Natural killer cell treated with Interleukin-12 subunit alpha and Interleukin-12 subunit beta and Interleukin-15 and Interleukin-18, amount 100 ng/mL, for 72 hours (primary cell): Measurements from ENCODE around the gene CPA1. TPM values are rescaled to one million over a fixed set of nuclear protein-coding genes. Genes with fewer than 3 reads are reported as not detected.

Experiments used
- ATAC-seq, 2 donors: fragments of 150-1000 bp; cut with Tn5 transposase in 1 of 2; sonication (Bioruptor Pico), chemical (Tn5 transposase) in 1 of 2; 2 replicates each; pipeline ENCODE4 v1.10.0; 2021
- DNase-seq: peaks from one replicate; pipeline ENCODE4 v3.0.0; 2022; ENCODE audit warnings: low spot score
- H3K27ac Mint-ChIP-seq, 2 donors: 1 replicate in 1 of 2; 2 replicates in 1 of 2; pipeline ENCODE4 v1.8.0; 2022; ENCODE audit warnings: mixed read lengths in 2 of 2, mild to moderate bottlenecking in 1 of 2, moderate library complexity in 1 of 2
- H3K27me3 Mint-ChIP-seq, 2 donors: 1 replicate in 1 of 2; 2 replicates in 1 of 2; pipeline ENCODE4 v1.8.0; 2022; ENCODE audit warnings: mixed read lengths in 2 of 2
- H3K36me3 Mint-ChIP-seq: one replicate; pipeline ENCODE4 v1.8.0; 2022; ENCODE audit warnings: mixed read lengths
- H3K4me1 Mint-ChIP-seq, 2 donors: 1 replicate in 1 of 2; 2 replicates in 1 of 2; pipeline ENCODE4 v1.8.0; 2022; ENCODE audit warnings: low read depth in 2 of 2, mixed read lengths in 2 of 2, mild to moderate bottlenecking in 1 of 2
- H3K4me3 Mint-ChIP-seq: one replicate; pipeline ENCODE4 v1.8.0; 2022; ENCODE audit warnings: mixed read lengths
- H3K9me3 Mint-ChIP-seq: 2 replicates; pipeline ENCODE4 v1.8.0; 2022; ENCODE audit warnings: mixed read lengths
- total RNA-seq, 2 donors: library from RNA; stranded (reverse); gene quantifications; one replicate each; pipeline ENCODE4 v1.2.3, GENCODE V29; 2022

CPA1 gene
- total RNA-seq, 2 donors from 2014 or later: not detected

DNA sequence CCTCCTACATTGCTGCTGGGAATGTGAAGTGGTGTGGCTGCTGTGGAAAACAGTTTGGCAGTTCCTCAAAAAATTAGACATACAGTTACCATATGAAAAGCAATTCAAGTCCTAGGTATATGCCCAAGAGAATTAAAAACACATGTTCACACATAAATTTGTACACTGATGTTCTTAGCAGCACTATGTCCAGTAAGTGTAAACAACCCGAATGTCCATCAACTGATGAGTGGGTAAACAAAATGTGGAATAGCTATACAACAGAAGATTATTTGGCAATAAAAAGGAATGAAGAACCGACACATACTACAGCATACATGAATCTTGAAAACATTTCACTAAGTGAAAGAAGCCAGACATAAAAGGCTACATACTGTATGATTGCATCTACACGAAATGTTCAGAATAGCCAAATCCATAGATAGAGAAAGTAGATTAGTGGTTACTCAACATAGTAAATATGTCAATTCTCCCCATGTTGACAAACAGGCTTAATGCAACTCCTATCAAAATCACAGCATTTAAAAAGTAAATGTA lies 43.3 kb downstream of the CPA1 start:
- H3K4me1 Mint-ChIP-seq: peaks cover 4 to 12% of the 10 kb centered on the region in 2 donors
- H3K27me3 Mint-ChIP-seq: no peaks in the 10 kb centered on the region
- H3K4me3 Mint-ChIP-seq: no peak overlapping the region
- no peaks in the 10 kb centered on the region for H3K9me3 Mint-ChIP-seq
- no peak overlapping the region for H3K27ac Mint-ChIP-seq
- no peaks in the 10 kb centered on the region for H3K36me3 Mint-ChIP-seq
- ATAC-seq (no peak), DNase-seq (no peak)

DNA sequence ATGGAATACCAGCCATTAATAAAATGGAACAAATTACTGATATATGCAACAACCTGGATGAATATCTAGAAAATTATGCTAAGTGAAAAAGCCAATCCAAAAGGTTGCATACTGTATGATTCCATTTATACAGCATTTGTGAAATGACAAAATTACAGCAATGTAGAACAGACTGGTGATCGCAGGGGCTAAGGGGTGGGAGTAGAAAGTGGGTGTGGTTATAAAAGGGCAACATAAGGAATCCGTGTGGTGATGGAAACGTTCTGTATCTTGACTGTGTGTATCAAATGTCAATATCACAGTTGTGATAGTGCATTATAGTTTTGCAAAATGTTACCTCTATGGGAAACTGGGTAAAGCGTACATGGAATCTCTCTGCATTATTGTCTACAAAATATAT lies 45.5 kb downstream of the CPA1 start:
- Mint-ChIP-seq H3K27ac (no peak overlapping the region), H3K4me3 (no peak overlapping the region), H3K4me1 (peaks cover 0 to 7% of the 10 kb centered on the region in 2 donors), H3K9me3 (no peaks in the 10 kb centered on the region), H3K27me3 (no peaks in the 10 kb centered on the region), H3K36me3 (no peaks in the 10 kb centered on the region)
- DNase-seq (no peak), ATAC-seq (no peak)

DNA sequence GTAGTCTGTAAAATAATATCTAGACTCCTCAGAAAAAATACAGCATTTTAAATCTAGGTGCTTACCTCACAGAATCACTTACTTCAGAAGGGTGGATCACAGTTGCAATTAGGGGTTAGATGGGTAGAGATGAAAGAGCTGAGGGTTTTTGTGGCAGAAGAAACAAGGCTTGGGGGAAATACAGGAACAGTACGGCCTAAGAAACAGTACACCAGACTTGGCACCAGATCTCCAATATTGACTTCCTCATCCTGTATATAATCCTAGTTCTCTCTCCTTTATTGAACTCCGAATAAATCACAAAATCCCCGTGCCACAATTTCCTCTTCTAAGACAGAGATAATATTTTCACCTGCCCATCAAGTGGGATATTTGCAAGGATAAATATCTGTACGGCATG lies 46.3 kb downstream of the CPA1 start:
- H3K4me3 Mint-ChIP-seq: no peak overlapping the region
- no peak for DNase-seq
- no peak for ATAC-seq
- no peaks in the 10 kb centered on the region for H3K36me3 Mint-ChIP-seq
- H3K27ac Mint-ChIP-seq: no peak overlapping the region
- H3K27me3 Mint-ChIP-seq: no peaks in the 10 kb centered on the region
- no peaks in the 10 kb centered on the region for H3K9me3 Mint-ChIP-seq
- H3K4me1 Mint-ChIP-seq: peaks cover 0 to 2% of the 10 kb centered on the region in 2 donors

DNA sequence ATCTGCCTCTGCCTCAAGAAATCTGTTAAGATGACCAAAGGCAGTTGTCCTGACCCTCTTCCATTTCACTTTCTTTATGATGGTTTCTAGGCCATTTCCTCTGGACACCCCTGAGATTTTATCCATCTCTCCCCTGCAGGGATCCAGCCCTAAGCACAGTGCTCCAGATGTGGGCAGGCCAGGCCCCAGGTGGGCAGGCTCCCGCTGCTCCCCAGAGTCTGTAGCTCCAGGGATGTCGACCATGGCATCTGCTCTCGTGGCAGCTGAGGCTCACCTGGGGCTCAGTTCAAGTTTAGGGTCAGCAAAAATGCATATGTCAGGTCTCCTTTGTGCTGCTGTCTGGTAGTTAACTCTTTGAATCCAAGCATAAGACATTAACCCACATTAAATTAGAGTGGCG lies 48.7 kb downstream of the CPA1 start:
- ATAC-seq: no peak
- Mint-ChIP-seq H3K4me3 (no peak overlapping the region), H3K9me3 (no peaks in the 10 kb centered on the region), H3K27ac (no peak overlapping the region), H3K4me1 (no peaks in the 10 kb centered on the region), H3K27me3 (no peaks in the 10 kb centered on the region), H3K36me3 (no peaks in the 10 kb centered on the region)
- no peak for DNase-seq

DNA sequence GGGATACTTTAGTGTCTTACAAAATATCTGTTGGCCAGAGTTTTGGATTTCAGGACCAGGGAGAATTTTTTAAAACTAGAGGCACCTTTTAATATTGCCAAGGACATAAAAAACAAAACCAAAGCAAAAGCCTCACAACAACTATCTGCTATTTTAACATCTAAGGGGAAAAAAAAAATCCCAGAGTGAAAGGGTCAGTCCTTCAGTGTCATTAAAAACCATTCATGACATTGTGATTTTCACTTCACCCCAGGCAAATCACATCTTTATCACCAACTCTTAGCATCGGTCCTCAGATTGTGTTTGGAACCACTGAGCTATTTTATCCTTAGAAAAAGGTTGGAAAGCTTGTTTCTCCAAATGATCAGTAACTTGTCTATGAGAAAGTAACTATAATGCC lies 49.8 kb downstream of the CPA1 start:
- H3K27ac Mint-ChIP-seq: no peak overlapping the region
- no peaks in the 10 kb centered on the region for H3K36me3 Mint-ChIP-seq
- H3K4me1 Mint-ChIP-seq: peaks cover 0 to 5% of the 10 kb centered on the region in 2 donors
- H3K9me3 Mint-ChIP-seq: no peaks in the 10 kb centered on the region
- no peak overlapping the region for H3K4me3 Mint-ChIP-seq
- no peak for DNase-seq
- no peaks in the 10 kb centered on the region for H3K27me3 Mint-ChIP-seq
- ATAC-seq: no peak

DNA sequence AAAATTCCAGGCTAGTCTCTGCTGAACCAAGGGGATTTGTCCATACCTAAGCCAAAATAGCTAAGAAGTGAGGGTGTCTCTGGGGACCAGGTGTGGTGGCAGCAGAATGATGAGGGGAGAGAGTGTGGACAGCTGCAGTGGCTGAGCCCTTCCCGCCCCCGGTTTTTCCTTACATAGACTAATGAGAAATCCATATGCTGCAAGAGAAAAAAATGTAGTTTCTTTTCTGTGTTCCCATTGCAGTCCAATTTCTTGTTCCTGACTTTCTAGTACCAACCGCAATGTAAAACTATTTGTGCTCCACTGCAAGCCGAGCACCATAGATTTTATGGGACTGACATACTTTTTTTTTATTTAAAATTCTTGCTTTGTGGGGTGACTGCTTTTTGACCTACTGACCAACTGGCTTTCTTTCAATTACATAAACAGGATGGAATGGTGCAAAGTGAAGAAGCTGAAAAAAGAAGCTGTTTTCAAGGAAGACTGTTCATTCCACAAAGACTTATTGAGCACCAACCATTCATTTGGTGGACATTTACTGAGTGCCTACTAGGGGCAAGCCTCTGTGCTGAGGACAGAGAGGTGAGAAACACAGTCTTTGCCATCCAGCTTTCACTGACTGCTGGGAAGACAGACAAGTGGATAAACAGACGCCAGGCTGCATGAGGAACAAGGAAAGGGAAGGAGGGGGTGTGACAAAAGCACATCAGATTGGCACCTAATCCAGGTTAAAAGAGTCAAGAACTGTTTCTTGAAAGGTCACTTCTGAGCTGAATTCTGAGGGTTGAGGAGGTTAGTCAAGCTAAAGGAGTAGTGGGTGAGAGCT lies 50.8 kb downstream of the CPA1 start:
- no peak for ATAC-seq
- H3K4me3 Mint-ChIP-seq: no peak overlapping the region
- no peak for DNase-seq
- H3K27me3 Mint-ChIP-seq: no peaks in the 10 kb centered on the region
- H3K36me3 Mint-ChIP-seq: no peaks in the 10 kb centered on the region
- no peaks in the 10 kb centered on the region for H3K9me3 Mint-ChIP-seq
- no peak overlapping the region for H3K27ac Mint-ChIP-seq
- H3K4me1 Mint-ChIP-seq: peaks cover 0 to 7% of the 10 kb centered on the region in 2 donors

DNA sequence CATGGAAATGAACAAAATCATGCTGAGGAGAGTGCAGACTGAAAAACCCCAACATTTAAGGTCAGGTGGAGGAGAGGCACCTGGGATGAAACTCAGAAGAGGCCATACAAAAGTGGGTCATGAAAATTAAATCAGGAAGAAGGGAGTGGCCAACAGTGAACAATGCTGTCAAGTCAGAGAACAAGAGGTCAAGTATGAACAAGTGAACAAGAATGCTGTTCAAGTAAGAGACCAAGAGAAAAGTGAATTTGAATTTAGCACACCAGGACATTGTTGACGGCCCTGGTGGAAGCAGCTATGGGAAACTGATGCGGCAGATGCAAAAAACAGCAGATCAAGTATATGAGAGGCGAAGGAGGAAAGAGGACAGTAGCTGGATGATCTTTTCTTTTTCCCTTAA lies 52.6 kb downstream of the CPA1 start:
- H3K27ac Mint-ChIP-seq: no peak overlapping the region
- no peaks in the 10 kb centered on the region for H3K27me3 Mint-ChIP-seq
- no peaks in the 10 kb centered on the region for H3K36me3 Mint-ChIP-seq
- no peaks in the 10 kb centered on the region for H3K9me3 Mint-ChIP-seq
- DNase-seq (no peak), ATAC-seq (no peak)
- no peak overlapping the region for H3K4me3 Mint-ChIP-seq
- peaks cover 0 to 11% of the 10 kb centered on the region in 2 donors for H3K4me1 Mint-ChIP-seq

DNA sequence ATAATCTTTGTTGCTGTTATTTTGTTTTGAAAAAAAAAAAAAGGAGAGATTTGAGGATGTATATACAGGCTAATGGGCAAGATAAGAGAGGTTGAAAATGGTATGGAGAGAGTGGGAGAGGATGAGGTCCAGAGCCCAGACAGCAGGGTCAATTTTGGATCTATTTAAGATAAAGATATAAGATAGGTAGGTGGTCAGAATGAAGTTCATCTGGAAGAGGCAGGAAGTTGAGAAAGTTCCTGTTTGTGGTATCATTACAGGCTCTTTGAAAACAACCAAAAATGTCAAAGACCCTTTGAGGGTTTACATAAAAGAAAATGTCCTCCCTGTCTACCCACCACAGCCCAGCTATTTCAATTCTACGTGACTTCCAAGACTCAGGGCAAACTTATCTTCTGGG lies 53.0 kb downstream of the CPA1 start:
- Mint-ChIP-seq H3K36me3 (no peaks in the 10 kb centered on the region), H3K27ac (no peak overlapping the region), H3K4me1 (peaks cover 0 to 14% of the 10 kb centered on the region in 2 donors), H3K4me3 (no peak overlapping the region), H3K9me3 (no peaks in the 10 kb centered on the region), H3K27me3 (no peaks in the 10 kb centered on the region)
- DNase-seq (no peak), ATAC-seq (no peak)

DNA sequence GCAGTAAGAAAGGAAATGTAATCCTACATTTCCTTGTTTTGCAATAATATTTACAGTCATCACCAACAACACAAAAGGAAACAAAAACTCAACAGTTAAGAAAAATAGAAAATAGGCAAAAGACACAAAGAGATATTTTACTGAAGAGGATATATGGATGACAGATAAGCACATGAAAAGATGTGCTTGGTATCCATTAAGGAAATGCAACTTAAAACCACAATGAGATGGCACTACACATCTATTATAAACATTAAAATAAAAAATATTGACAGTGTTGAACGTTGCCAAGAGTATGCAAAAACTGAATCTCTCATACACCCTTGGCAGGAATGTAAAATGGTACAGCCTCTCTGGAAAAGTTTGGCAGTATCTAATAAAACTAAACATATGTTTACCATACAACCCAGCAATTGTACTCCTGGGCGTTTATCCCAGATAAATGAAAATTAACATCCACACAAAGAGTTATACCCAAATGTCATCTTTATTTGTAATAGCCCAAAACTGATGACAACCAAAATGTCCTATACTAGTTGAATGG lies 55.1 kb downstream of the CPA1 start:
- H3K9me3 Mint-ChIP-seq: no peaks in the 10 kb centered on the region
- H3K4me3 Mint-ChIP-seq: no peak overlapping the region
- no peaks in the 10 kb centered on the region for H3K36me3 Mint-ChIP-seq
- DNase-seq (no peak), ATAC-seq (no peak)
- peaks cover 8 to 21% of the 10 kb centered on the region in 2 donors for H3K4me1 Mint-ChIP-seq
- no peak overlapping the region for H3K27ac Mint-ChIP-seq
- no peaks in the 10 kb centered on the region for H3K27me3 Mint-ChIP-seq

DNA sequence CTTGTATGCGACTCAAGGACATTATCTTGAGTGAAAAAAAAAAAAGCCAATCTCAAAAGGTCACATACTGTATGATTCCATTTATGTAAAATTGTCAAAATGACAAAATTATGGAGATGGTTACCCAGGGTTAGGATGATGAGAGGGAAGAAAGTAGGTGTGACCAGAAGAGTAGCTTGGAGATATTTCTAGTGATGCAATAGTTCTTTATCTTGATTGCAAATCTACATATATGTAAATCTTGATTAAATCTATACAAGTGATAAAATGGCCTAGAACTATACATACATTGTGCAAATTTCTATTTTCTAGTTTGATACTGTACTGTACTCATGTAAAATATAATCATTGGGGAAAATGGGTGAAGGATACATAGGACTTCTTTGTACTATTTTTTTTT lies 56.0 kb downstream of the CPA1 start:
- ATAC-seq: no peak
- no peaks in the 10 kb centered on the region for H3K36me3 Mint-ChIP-seq
- no peak for DNase-seq
- peaks cover 13 to 30% of the 10 kb centered on the region in 2 donors for H3K4me1 Mint-ChIP-seq
- no peak overlapping the region for H3K27ac Mint-ChIP-seq
- no peak overlapping the region for H3K4me3 Mint-ChIP-seq
- no peaks in the 10 kb centered on the region for H3K27me3 Mint-ChIP-seq
- H3K9me3 Mint-ChIP-seq: no peaks in the 10 kb centered on the region

Other genes starting within 250 kb of the CPA1 start
- gene TMEM209, start 175.1 kb upstream of the CPA1 start, total RNA-seq: 10 to 100 TPM; 39.4 to 43.9 TPM
- not detected for gene SSMEM1, start 172.6 kb upstream of the CPA1 start, total RNA-seq
- gene CPA2, start 113.6 kb upstream of the CPA1 start, total RNA-seq: not detected
- not detected for gene CPA4, start 87.3 kb upstream of the CPA1 start, total RNA-seq
- not detected for gene CPA5, start 35.7 kb upstream of the CPA1 start, total RNA-seq
- gene CEP41, start 60.5 kb downstream of the CPA1 start, total RNA-seq: 10 to 100 TPM; 11.3 to 17.7 TPM
- 1 to 10 TPM in 1 of 2 donors, under 1 TPM in 1; 0.73 to 1.3 TPM for gene MEST, start 111.6 kb downstream of the CPA1 start, total RNA-seq